ENCODE measurements around the gene R3HDM1.
"Not testable (repeated sequence)": the region's sequence is repeated elsewhere in the genome, so short reads cannot be mapped to it uniquely, and the experiment has no call there.

The R3HDM1 gene

GRCh38 chr2:135647836-135648579 lies 116.7 kb downstream of the R3HDM1 start:
- no peak overlapping the region for H3K27ac ChIP-seq
- TF ChIP-seq CTCF (conservative IDR thresholded peaks at IDR 0.05), result no peak

- TF ChIP-seq CTCF (conservative IDR thresholded peaks at IDR 0.05), result no peak
- no peak overlapping the region for H3K27ac ChIP-seq
Observed at GRCh38 chr2:135650721-135651120, 119.4 kb downstream of the R3HDM1 start.

- H3K27ac ChIP-seq, result no peak overlapping the region
- TF ChIP-seq CTCF (conservative IDR thresholded peaks at IDR 0.05), result no peak
Observed at GRCh38 chr2:135651717-135652116, 120.4 kb downstream of the R3HDM1 start.

- not testable (repeated sequence) for H3K27ac ChIP-seq
Observed at GRCh38 chr2:135654239-135654638, 123.0 kb downstream of the R3HDM1 start.

GRCh38 chr2:135657806-135658582 lies 126.7 kb downstream of the R3HDM1 start:
- no peak overlapping the region for H3K27ac ChIP-seq
- TF ChIP-seq CTCF (conservative IDR thresholded peaks at IDR 0.05), result no peak

GRCh38 chr2:135662088-135662487 lies 130.8 kb downstream of the R3HDM1 start:
- no peak for TF ChIP-seq CTCF (conservative IDR thresholded peaks at IDR 0.05)
- no peak overlapping the region for H3K27ac ChIP-seq

- H3K27ac ChIP-seq, result no peak overlapping the region
- TF ChIP-seq CTCF (conservative IDR thresholded peaks at IDR 0.05), result no peak
Observed at GRCh38 chr2:135663148-135663700, 131.9 kb downstream of the R3HDM1 start.
